Vagina (tissue), 2 donors: Measurements from ENCODE around the gene FGD4. TPM values are rescaled to one million over a fixed set of nuclear protein-coding genes. Genes with fewer than 3 reads are reported as not detected.
A peak's percentile ranks its signal among the peaks of the same experiment; 100 is the strongest.

ENCODE experiments used
- DNase-seq, 2 donors: peaks; one replicate each; pipeline ENCODE4 v3.0.0-alpha.2; 2017; ENCODE audit errors: extremely low spot score in 2 of 2
- H3K27ac ChIP-seq: fragments of 200-600 bp; sonication (generic); one replicate; pipeline ENCODE4 v1.5.1; 2019
- H3K27me3 ChIP-seq: fragments of 200-600 bp; sonication (generic); one replicate; pipeline ENCODE4 v1.5.1; 2019
- H3K36me3 ChIP-seq, 2 donors: fragments of 200-600 bp; sonication (generic); one replicate each; pipeline ENCODE4 v1.5.1; 2017 to 2019
- H3K4me1 ChIP-seq: fragments of 200-600 bp; sonication (generic); one replicate; pipeline ENCODE4 v1.5.1; 2019
- H3K4me3 ChIP-seq, 2 donors: fragments of 200-600 bp; sonication (generic); 1 replicate in 1 of 2; 2 replicates in 1 of 2; pipeline ENCODE4 v1.5.1; 2016 to 2019
- H3K9me3 ChIP-seq: fragments of 200-600 bp; sonication (generic); one replicate; pipeline ENCODE4 v1.5.1; 2019
- CTCF ChIP-seq, 3 experiments: fragments of 450-650 bp in 2 of 3; fragments of 200-600 bp in 1 of 3; sonication (generic) in 1 of 3; IDR thresholded peaks; one replicate each; pipeline ENCODE4 v1.5.1; 2017 to 2019; ENCODE audit warnings: antibody characterized with exemption in 3 of 3, mild to moderate bottlenecking in 2 of 3, moderate library complexity in 2 of 3
- POLR2A ChIP-seq, 2 donors: fragments of 450-650 bp; IDR thresholded peaks; one replicate each; pipeline ENCODE4 v1.6.1; 2017; ENCODE audit warnings: antibody characterized with exemption in 2 of 2, mild to moderate bottlenecking in 2 of 2, moderate library complexity in 2 of 2
- POLR2AphosphoS5 ChIP-seq, 2 donors: sonication (generic); formaldehyde crosslinking; IDR thresholded peaks; one replicate each; pipeline ENCODE4 v1.9.0; 2017; ENCODE audit warnings: antibody characterized with exemption in 2 of 2, mild to moderate bottlenecking in 2 of 2, low read depth in 1 of 2; ENCODE audit not compliant: insufficient read depth in 1 of 2
- intact Hi-C: fragments of 100-400 bp; cut with DNase I; formaldehyde crosslinking; loops from one replicate; pipeline ENCODE4 v1.15.1; 2023
- total RNA-seq: library from RNA; depleted of rRNA; stranded (reverse); fragments of >200 nt; gene quantifications from one replicate; pipeline ENCODE4 v1.2.3, GENCODE V29; 2016

FGD4 gene
- total RNA-seq, 1 donor from 2014 or later, result 38.3 TPM

GRCh38 chr12:32548691-32549281 is 149.4 kb downstream of the FGD4 start:
- no peaks in the 10 kb centered on the region for H3K9me3 ChIP-seq
- intact Hi-C loops, result no loop called here
- H3K36me3 ChIP-seq, result no peaks in the 10 kb centered on the region
- no peak for DNase-seq
- peak overlapping the region; percentile 75 for H3K27ac ChIP-seq
- H3K27me3 ChIP-seq, result no peaks in the 10 kb centered on the region
- peaks cover 58% of the 10 kb centered on the region for H3K4me1 ChIP-seq
- TF ChIP-seq POLR2AphosphoS5 (IDR thresholded peaks at IDR 0.05; ENCODE audit: insufficient read depth in 1 of 2, low read depth in 1 of 2) (no peak), POLR2A (IDR thresholded peaks at IDR 0.05) (no peak), CTCF (IDR thresholded peaks at IDR 0.05) (no peak)
- no peak overlapping the region for H3K4me3 ChIP-seq

- H3K4me1 ChIP-seq, result peaks cover 57% of the 10 kb centered on the region
- H3K4me3 ChIP-seq, result no peak overlapping the region
- H3K27me3 ChIP-seq, result no peaks in the 10 kb centered on the region
- intact Hi-C loops, result no loop called here
- DNase-seq, result no peak
- H3K9me3 ChIP-seq, result no peaks in the 10 kb centered on the region
- H3K36me3 ChIP-seq, result no peaks in the 10 kb centered on the region
- H3K27ac ChIP-seq, result peak overlapping the region; percentile 75
- TF ChIP-seq POLR2AphosphoS5 (IDR thresholded peaks at IDR 0.05; ENCODE audit: insufficient read depth in 1 of 2, low read depth in 1 of 2), result no peak
- no peak for TF ChIP-seq POLR2A (IDR thresholded peaks at IDR 0.05)
- no peak for TF ChIP-seq CTCF (IDR thresholded peaks at IDR 0.05)
Observed at GRCh38 chr12:32549675-32550079, 150.3 kb downstream of the FGD4 start.

- Histone ChIP-seq H3K9me3 (no peaks in the 10 kb centered on the region), H3K4me3 (no peak overlapping the region), H3K27me3 (no peaks in the 10 kb centered on the region), H3K27ac (no peak overlapping the region), H3K36me3 (no peaks in the 10 kb centered on the region), H3K4me1 (peaks cover 44% of the 10 kb centered on the region)
- TF ChIP-seq POLR2AphosphoS5 (IDR thresholded peaks at IDR 0.05; ENCODE audit: insufficient read depth in 1 of 2, low read depth in 1 of 2) (no peak), CTCF (IDR thresholded peaks at IDR 0.05) (no peak), POLR2A (IDR thresholded peaks at IDR 0.05) (no peak)
- DNase-seq, result no peak
- intact Hi-C loops, result no loop called here
Observed at GRCh38 chr12:32551058-32551457, 151.7 kb downstream of the FGD4 start.

GRCh38 chr12:32558903-32559302 is 159.5 kb downstream of the FGD4 start:
- intact Hi-C loops, result no loop called here
- no peak for TF ChIP-seq CTCF (IDR thresholded peaks at IDR 0.05)
- peak in 1 of 2 donors; percentile 8 for TF ChIP-seq POLR2AphosphoS5 (IDR thresholded peaks at IDR 0.05; ENCODE audit: insufficient read depth in 1 of 2, low read depth in 1 of 2)
- peaks cover 27% of the 10 kb centered on the region for H3K4me1 ChIP-seq

GRCh38 chr12:32559434-32559833 is 160.1 kb downstream of the FGD4 start:
- Histone ChIP-seq H3K36me3 (no peaks in the 10 kb centered on the region), H3K4me3 (no peak overlapping the region), H3K27me3 (no peaks in the 10 kb centered on the region), H3K9me3 (no peaks in the 10 kb centered on the region), H3K27ac (peak overlapping the region; percentile 42), H3K4me1 (peaks cover 27% of the 10 kb centered on the region)
- intact Hi-C loops, result no loop called here
- TF ChIP-seq POLR2A (IDR thresholded peaks at IDR 0.05) (no peak), POLR2AphosphoS5 (IDR thresholded peaks at IDR 0.05; ENCODE audit: insufficient read depth in 1 of 2, low read depth in 1 of 2) (no peak), CTCF (IDR thresholded peaks at IDR 0.05) (no peak)
- DNase-seq, result no peak

More at GRCh38 chr12:32558903-32559302, 159.5 kb downstream of the FGD4 start:
- Histone ChIP-seq H3K36me3 (no peaks in the 10 kb centered on the region), H3K9me3 (no peaks in the 10 kb centered on the region), H3K27ac (peak overlapping the region; percentile 42), H3K4me3 (no peak overlapping the region), H3K27me3 (no peaks in the 10 kb centered on the region)
- no peak for DNase-seq
